GM19324 (cell line): Measurements from ENCODE around the gene AIMP1.
A peak's percentile ranks its signal among the peaks of the same experiment; 100 is the strongest.

ENCODE experiments used
- ATAC-seq: cut with Tn5 transposase; IDR thresholded peaks from one replicate; pipeline ENCODE4 v1.9.1; 2021; ENCODE audit warnings: mild to moderate bottlenecking, moderate library complexity; ENCODE audit not compliant: unreplicated experiment, low FRiP score

AIMP1 gene

GRCh38 chr4:106315968-106316772, at the start of gene AIMP1, which contains the start of gene TBCK:
Gene AIMP1, plus strand, starts transcription at chr4:106316550. Its CDS starts 8,460 bp downstream, at chr4:106325010.
Gene TBCK, minus strand, starts transcription at chr4:106316209. Its CDS starts 7,249 bp downstream, at chr4:106308960.
- ATAC-seq = peak; percentile 91

- ATAC-seq = no peak
Observed at GRCh38 chr4:106268786-106269185, 47.6 kb upstream of the AIMP1 start.

- no peak for ATAC-seq
Observed at GRCh38 chr4:106269711-106270110, 46.6 kb upstream of the AIMP1 start.

- no peak for ATAC-seq
Observed at GRCh38 chr4:106270736-106271135, 45.6 kb upstream of the AIMP1 start.

GRCh38 chr4:106273831-106274230, 42.5 kb upstream of the AIMP1 start:
- no peak for ATAC-seq

GRCh38 chr4:106277140-106277675, 39.1 kb upstream of the AIMP1 start:
- no peak for ATAC-seq

GRCh38 chr4:106284227-106284626, 32.1 kb upstream of the AIMP1 start:
- ATAC-seq = no peak

- no peak for ATAC-seq
Observed at GRCh38 chr4:106286611-106287010, 29.7 kb upstream of the AIMP1 start.

GRCh38 chr4:106287353-106287969, 28.9 kb upstream of the AIMP1 start:
- no peak for ATAC-seq

GRCh38 chr4:106289737-106290136, 26.6 kb upstream of the AIMP1 start:
- ATAC-seq = no peak

GRCh38 chr4:106291678-106292077, 24.7 kb upstream of the AIMP1 start:
- ATAC-seq = no peak

- ATAC-seq = no peak
Observed at GRCh38 chr4:106294062-106294461, 22.3 kb upstream of the AIMP1 start.

- ATAC-seq = no peak
Observed at GRCh38 chr4:106297245-106298035, 18.9 kb upstream of the AIMP1 start.

GRCh38 chr4:106299977-106300376, 16.4 kb upstream of the AIMP1 start:
- ATAC-seq = no peak

GRCh38 chr4:106301393-106302061, 14.8 kb upstream of the AIMP1 start:
- ATAC-seq = no peak

GRCh38 chr4:106302062-106302438, 14.3 kb upstream of the AIMP1 start:
- no peak for ATAC-seq

- ATAC-seq = no peak
Observed at GRCh38 chr4:106303548-106304281, 12.6 kb upstream of the AIMP1 start.

GRCh38 chr4:106304632-106305031, 11.7 kb upstream of the AIMP1 start:
- no peak for ATAC-seq

- ATAC-seq = no peak
Observed at GRCh38 chr4:106305435-106306055, 10.8 kb upstream of the AIMP1 start.
